Testis (tissue), 3 donors: Measurements from ENCODE around the gene ACOX3. TPM values are rescaled to one million over a fixed set of nuclear protein-coding genes. Genes with fewer than 3 reads are reported as not detected.

Source experiments
- DNase-seq: peaks from one replicate; pipeline ENCODE4 v3.0.0-alpha.2; 2019
- H3K27ac ChIP-seq, 2 donors: fragments of 200-600 bp; sonication (generic); one replicate each; pipeline ENCODE4 v1.5.1; 2019
- H3K27me3 ChIP-seq: fragments of 200-600 bp; sonication (generic); one replicate; pipeline ENCODE4 v1.5.1; 2019
- H3K36me3 ChIP-seq: fragments of 200-600 bp; sonication (generic); one replicate; pipeline ENCODE4 v1.5.1; 2017; ENCODE audit warnings: low read depth; ENCODE audit errors: missing control alignments
- H3K4me1 ChIP-seq: fragments of 200-600 bp; sonication (generic); one replicate; pipeline ENCODE4 v1.5.1; 2019
- H3K4me3 ChIP-seq, 2 donors: fragments of 200-600 bp; sonication (generic); one replicate each; pipeline ENCODE4 v1.5.1; 2017 to 2019
- H3K9me3 ChIP-seq: fragments of 200-600 bp; sonication (generic); one replicate; pipeline ENCODE4 v1.5.1; 2017
- POLR2A ChIP-seq: fragments of 450-650 bp; IDR thresholded peaks from one replicate; pipeline ENCODE4 v1.6.1; 2017; ENCODE audit warnings: antibody characterized with exemption, mild to moderate bottlenecking, moderate library complexity
- WGBS, 2 donors: methylation state at CpG; one replicate each; pipeline ENCODE4 v1.1.5; 2018; 5-methylcytosine and 5-hydroxymethylcytosine counted together
- intact Hi-C: fragments of 100-400 bp; cut with DNase I; formaldehyde crosslinking; loops from one replicate; pipeline ENCODE4 v1.15.1; 2023; ENCODE audit warnings: low total_unique reads
- polyA plus RNA-seq: library from polyadenylated mRNA; stranded (reverse); fragments of 350-450 nt; fragmentation: Illumina TruSeq; extraction: RNeasy Lipid Tissue Mini Kit (QIAGEN cat#74804); gene quantifications from one replicate; pipeline ENCODE4 v1.2.3, GENCODE V29; 2014; ENCODE audit warnings: low read depth, low replicate concordance; ENCODE audit not compliant: insufficient read depth
- total RNA-seq, 2 donors: library from RNA; depleted of rRNA; stranded (reverse); fragments of >200 nt; gene quantifications; one replicate each; pipeline ENCODE4 v1.2.3, GENCODE V29; 2016
- TF ChIP-seq, protein P1 (sequence below), 3 experiments: fragments of 450-650 bp in 2 of 3; fragments of 200-600 bp in 1 of 3; sonication (generic) in 1 of 3; IDR thresholded peaks; one replicate each; pipeline ENCODE4 v1.5.1; 2016 to 2019; ENCODE audit warnings: antibody characterized with exemption in 3 of 3, mild to moderate bottlenecking in 2 of 3, moderate library complexity in 1 of 3

The ACOX3 gene
- total and polyA plus RNA-seq, 3 donors from 2014 or later: 8.6 to 35.9 (median 29.8) TPM

DNA sequence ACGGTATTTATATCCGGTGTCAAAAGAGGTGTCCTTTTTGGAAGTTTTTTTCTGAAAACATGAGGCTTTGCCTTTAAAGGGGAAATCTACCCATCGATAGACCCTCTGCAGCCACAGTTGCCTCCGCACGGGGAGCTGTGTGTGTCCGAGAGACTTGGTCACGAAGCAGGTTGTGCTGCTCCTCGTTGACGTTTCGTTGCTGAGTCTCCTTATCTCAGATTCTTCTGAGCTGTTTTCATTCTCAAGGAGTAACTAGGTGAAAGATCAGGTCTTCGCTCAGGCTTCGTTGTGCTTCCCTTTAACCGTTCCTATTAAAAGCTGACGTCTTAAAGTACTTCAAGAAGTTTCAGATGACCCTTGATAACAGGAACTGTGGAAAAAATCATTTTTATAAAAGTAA, 23.9 kb upstream of the ACOX3 start:
- Histone ChIP-seq H3K9me3 (no peaks in the 10 kb centered on the region), H3K27ac (no peak overlapping the region), H3K27me3 (no peaks in the 10 kb centered on the region), H3K4me3 (no peak overlapping the region), H3K36me3 (no peaks in the 10 kb centered on the region), H3K4me1 (no peaks in the 10 kb centered on the region)
- no peak for DNase-seq
- TF ChIP-seq, protein P1, sequence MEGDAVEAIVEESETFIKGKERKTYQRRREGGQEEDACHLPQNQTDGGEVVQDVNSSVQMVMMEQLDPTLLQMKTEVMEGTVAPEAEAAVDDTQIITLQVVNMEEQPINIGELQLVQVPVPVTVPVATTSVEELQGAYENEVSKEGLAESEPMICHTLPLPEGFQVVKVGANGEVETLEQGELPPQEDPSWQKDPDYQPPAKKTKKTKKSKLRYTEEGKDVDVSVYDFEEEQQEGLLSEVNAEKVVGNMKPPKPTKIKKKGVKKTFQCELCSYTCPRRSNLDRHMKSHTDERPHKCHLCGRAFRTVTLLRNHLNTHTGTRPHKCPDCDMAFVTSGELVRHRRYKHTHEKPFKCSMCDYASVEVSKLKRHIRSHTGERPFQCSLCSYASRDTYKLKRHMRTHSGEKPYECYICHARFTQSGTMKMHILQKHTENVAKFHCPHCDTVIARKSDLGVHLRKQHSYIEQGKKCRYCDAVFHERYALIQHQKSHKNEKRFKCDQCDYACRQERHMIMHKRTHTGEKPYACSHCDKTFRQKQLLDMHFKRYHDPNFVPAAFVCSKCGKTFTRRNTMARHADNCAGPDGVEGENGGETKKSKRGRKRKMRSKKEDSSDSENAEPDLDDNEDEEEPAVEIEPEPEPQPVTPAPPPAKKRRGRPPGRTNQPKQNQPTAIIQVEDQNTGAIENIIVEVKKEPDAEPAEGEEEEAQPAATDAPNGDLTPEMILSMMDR (IDR thresholded peaks at IDR 0.05): no peak
- TF ChIP-seq POLR2A: no peak
- intact Hi-C loops: no loop called here
- 76 to 78% methylated on average over 14 of the region's 14 CpGs for WGBS, 2 donors

DNA sequence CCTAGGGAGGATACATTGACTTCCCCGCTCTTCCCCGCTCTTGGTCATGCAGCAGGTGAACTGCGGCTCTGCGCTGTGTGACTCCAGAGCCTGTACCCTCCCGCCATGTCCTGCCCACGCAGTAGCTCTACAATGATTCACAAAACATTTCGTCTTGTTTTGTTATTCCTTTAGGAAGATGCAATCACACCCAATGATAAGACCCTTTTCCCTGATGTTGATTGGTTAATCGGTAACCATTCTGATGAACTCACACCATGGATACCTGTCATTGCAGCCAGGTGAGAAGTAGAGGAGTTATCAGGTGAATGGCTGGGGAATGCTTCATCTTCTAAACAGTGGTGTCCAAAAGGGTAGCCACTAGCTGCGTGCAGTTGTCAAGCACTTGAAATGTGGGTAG, 23.3 kb upstream of the ACOX3 start:
- 86 to 92% methylated on average over 9 of the region's 9 CpGs for WGBS, 2 donors
- Histone ChIP-seq H3K4me3 (no peak overlapping the region), H3K27ac (no peak overlapping the region), H3K4me1 (no peaks in the 10 kb centered on the region), H3K36me3 (no peaks in the 10 kb centered on the region), H3K27me3 (no peaks in the 10 kb centered on the region), H3K9me3 (no peaks in the 10 kb centered on the region)
- intact Hi-C loops: no loop called here
- no peak for DNase-seq
- TF ChIP-seq, protein P1 (IDR thresholded peaks at IDR 0.05): no peak
- TF ChIP-seq POLR2A: no peak

DNA sequence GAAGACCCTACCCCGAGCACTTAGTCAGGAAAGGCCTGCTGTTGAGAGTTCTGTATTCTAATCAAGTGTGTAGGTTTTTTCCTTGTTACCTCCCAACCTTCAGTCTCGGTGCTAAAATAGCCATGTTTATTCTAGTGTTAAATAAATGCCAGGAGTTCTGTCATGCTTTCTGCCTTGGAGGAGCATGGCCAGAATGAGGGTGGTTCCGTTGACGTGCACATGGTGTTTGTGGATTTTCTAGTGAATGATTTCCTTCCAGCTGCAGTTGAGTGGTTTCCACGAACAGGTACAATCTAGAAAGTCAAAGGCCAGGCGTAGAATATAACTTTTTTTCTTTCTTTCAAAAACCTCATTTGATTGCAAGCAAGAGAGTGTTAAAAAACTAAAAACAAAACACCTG, 21.1 kb upstream of the ACOX3 start:
- 93 to 94% methylated on average over 6 of the region's 6 CpGs for WGBS, 2 donors
- Histone ChIP-seq H3K4me1 (no peaks in the 10 kb centered on the region), H3K27me3 (no peaks in the 10 kb centered on the region), H3K9me3 (no peaks in the 10 kb centered on the region), H3K27ac (no peak overlapping the region), H3K4me3 (no peak overlapping the region), H3K36me3 (no peaks in the 10 kb centered on the region)
- intact Hi-C loops: no loop called here
- TF ChIP-seq, protein P1 (IDR thresholded peaks at IDR 0.05): no peak
- TF ChIP-seq POLR2A: no peak
- DNase-seq: no peak

DNA sequence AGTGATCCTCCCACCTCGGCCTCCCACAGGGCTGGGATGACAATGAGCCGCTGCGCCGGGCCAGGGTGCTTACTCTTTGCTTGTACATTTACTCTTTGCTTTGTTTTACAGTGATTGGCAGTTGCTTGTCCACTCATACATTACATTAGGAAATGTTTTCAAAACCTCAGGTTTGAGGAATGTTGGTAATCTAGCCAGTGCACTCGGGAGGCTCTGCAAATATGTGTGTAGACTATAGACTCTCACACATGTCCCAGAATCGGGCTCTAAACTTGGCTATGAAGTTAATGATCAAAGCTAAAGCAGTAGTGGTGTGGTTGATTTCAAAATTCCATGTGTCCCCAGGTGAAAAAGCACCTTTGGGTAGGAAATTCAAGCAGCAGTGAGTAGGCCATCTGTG, 20.6 kb upstream of the ACOX3 start:
- H3K36me3 ChIP-seq: no peaks in the 10 kb centered on the region

DNA sequence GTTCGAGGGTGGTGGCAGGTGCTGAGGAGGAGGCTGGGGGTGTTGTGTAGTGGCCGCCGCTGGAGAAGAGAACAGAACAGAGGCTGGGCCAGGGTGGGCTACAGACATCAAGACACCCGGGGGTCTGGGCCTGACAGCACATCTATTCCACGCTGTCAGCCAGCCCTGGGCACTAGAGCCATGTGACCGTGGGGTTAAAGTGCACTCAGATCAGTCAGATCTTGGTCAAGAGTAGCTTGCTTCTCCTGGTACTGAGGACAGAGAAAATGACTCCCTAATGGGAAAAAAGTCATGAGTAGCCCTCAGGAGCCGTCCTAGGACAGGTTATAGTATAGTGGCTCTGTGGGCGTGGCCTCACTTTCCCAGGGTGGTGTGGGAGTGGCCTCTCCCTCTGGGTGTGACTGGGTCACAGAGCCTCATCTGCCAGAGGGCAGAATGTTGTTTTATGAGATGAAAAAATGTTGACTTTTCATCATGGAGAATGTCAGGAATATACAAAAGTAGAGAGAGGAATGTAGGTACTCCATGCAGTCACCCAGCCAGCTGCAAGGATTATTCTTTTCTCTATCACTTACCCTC, 19.4 kb upstream of the ACOX3 start:
- Histone ChIP-seq H3K4me1 (no peaks in the 10 kb centered on the region), H3K4me3 (no peak overlapping the region), H3K36me3 (no peaks in the 10 kb centered on the region), H3K27me3 (no peaks in the 10 kb centered on the region), H3K27ac (no peak overlapping the region), H3K9me3 (no peaks in the 10 kb centered on the region)
- intact Hi-C loops: no loop called here
- no peak for DNase-seq
- no peak for TF ChIP-seq POLR2A
- TF ChIP-seq, protein P1 (IDR thresholded peaks at IDR 0.05): no peak
- 86 to 87% methylated on average over 8 of the region's 8 CpGs for WGBS, 2 donors

More for the DNA sequence above, 20.6 kb upstream of the ACOX3 start:
- no peak overlapping the region for H3K27ac ChIP-seq
- no peaks in the 10 kb centered on the region for H3K4me1 ChIP-seq
- H3K9me3 ChIP-seq: no peaks in the 10 kb centered on the region
- 95 to 96% methylated on average over 6 of the region's 6 CpGs for WGBS, 2 donors
- DNase-seq: no peak
- no peak overlapping the region for H3K4me3 ChIP-seq
- TF ChIP-seq, protein P1 (IDR thresholded peaks at IDR 0.05): no peak
- no peak for TF ChIP-seq POLR2A
- intact Hi-C loops: no loop called here
- H3K27me3 ChIP-seq: no peaks in the 10 kb centered on the region
